Lung (tissue), 12 donors: Measurements from ENCODE around the gene TMEM123. TPM values are rescaled to one million over a fixed set of nuclear protein-coding genes. Genes with fewer than 3 reads are reported as not detected.
"Not testable (repeated sequence)": the region's sequence is repeated elsewhere in the genome, so short reads cannot be mapped to it uniquely, and the experiment has no call there.

Experiments used
- ATAC-seq: fragments of 200-7000 bp; cut with Tn5 transposase; one replicate; pipeline ENCODE4 v1.9.1; 2020; ENCODE audit warnings: moderate number of reproducible peaks; ENCODE audit not compliant: insufficient read depth, low FRiP score
- DNase-seq, 3 donors: peaks; one replicate each; pipeline ENCODE4 v3.0.0-alpha.2; 2013 to 2017
- H3K27ac ChIP-seq, 2 donors: one replicate each; pipeline ENCODE4 v1.5.1; 2013; ENCODE audit warnings: mild to moderate bottlenecking in 2 of 2, moderate library complexity in 2 of 2, control low read depth in 1 of 2, inconsistent platforms in 1 of 2, low read depth in 1 of 2, low read length in 1 of 2
- H3K27me3 ChIP-seq, 3 donors: one replicate each; pipeline ENCODE4 v1.5.1; 2013; ENCODE audit warnings: low read length in 2 of 3; ENCODE audit not compliant: control insufficient read depth in 3 of 3, insufficient read depth in 3 of 3
- H3K36me3 ChIP-seq, 4 donors: one replicate each; pipeline ENCODE4 v1.5.1; 2013; ENCODE audit warnings: low read length in 4 of 4, mild to moderate bottlenecking in 1 of 4, moderate library complexity in 1 of 4; ENCODE audit not compliant: control insufficient read depth in 4 of 4, insufficient read depth in 4 of 4
- H3K4me1 ChIP-seq, 5 donors: one replicate each; pipeline ENCODE4 v1.5.1; 2013; ENCODE audit warnings: low read length in 5 of 5, mild to moderate bottlenecking in 2 of 5, moderate library complexity in 1 of 5; ENCODE audit not compliant: control insufficient read depth in 5 of 5, insufficient read depth in 5 of 5
- H3K4me3 ChIP-seq: one replicate; pipeline ENCODE4 v1.5.1; 2013; ENCODE audit warnings: mild to moderate bottlenecking, control low read depth, moderate library complexity
- H3K9ac ChIP-seq, 2 donors: one replicate each; pipeline ENCODE4 v1.5.1; 2013; ENCODE audit warnings: low read length in 2 of 2, control low read depth in 1 of 2; ENCODE audit not compliant: insufficient read depth in 1 of 2
- H3K9me3 ChIP-seq, 4 donors: one replicate each; pipeline ENCODE4 v1.5.1; 2013; ENCODE audit warnings: low read length in 3 of 4, mild to moderate bottlenecking in 1 of 4, moderate library complexity in 1 of 4; ENCODE audit not compliant: control insufficient read depth in 4 of 4, insufficient read depth in 3 of 4
- WGBS, 2 donors: extraction: QIAGEN DNeasy Blood & Tissue Kit; methylation state at CpG; one replicate each; pipeline ENCODE4 v1.1.7; 2013; 5-methylcytosine and 5-hydroxymethylcytosine counted together
- polyA plus RNA-seq, 2 donors: library from polyadenylated mRNA; stranded (reverse); fragments of 200-250 nt; gene quantifications; one replicate each; pipeline ENCODE4 v1.2.1, GENCODE V29; 2013
- total RNA-seq, 2 donors: library from RNA; depleted of rRNA in 1 of 2; stranded (reverse); fragments of >200 nt in 1 of 2; gene quantifications; one replicate each; pipeline ENCODE4 v1.2.1, GENCODE V29; 2014 to 2021
- TF ChIP-seq, protein P1 (sequence below): IDR thresholded peaks from 2 replicates; pipeline ENCODE4 v1.5.1; 2012; ENCODE audit warnings: mild to moderate bottlenecking; ENCODE audit errors: control extremely low read depth, extremely low read depth
- donor health status: control.
- donor health status: control.
- donor health status: Bipolar disorder and iron deficiency.
- donor health status: healthy.
- donor health status: DM: yes; HTN: yes; CAD: no.

The TMEM123 gene
- total and polyA plus RNA-seq, 4 donors = 53.6 to 245 (median 100) TPM

DNA sequence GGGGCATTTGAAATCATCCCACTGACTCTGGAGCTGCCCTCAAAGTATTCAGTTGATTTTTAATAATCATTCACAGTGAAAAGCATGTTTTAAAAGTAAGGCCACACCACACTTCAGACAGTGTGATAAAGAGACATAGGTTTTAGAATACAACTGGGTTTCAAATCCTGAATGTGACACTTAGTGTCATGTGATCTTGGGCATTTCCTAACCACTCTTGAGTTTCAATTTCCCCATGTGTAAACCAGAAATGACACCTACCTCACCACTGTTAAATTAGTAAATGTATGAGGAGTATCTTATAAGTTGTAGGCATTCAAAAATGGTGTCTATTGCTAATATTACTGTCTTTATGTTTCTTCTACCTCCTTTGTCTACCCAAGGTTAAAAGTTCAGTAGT lies 5.4 kb downstream of the TMEM123 start:
- no peaks in the 10 kb centered on the region for H3K27me3 ChIP-seq
- H3K4me3 ChIP-seq = no peak overlapping the region
- TF ChIP-seq, protein P1, sequence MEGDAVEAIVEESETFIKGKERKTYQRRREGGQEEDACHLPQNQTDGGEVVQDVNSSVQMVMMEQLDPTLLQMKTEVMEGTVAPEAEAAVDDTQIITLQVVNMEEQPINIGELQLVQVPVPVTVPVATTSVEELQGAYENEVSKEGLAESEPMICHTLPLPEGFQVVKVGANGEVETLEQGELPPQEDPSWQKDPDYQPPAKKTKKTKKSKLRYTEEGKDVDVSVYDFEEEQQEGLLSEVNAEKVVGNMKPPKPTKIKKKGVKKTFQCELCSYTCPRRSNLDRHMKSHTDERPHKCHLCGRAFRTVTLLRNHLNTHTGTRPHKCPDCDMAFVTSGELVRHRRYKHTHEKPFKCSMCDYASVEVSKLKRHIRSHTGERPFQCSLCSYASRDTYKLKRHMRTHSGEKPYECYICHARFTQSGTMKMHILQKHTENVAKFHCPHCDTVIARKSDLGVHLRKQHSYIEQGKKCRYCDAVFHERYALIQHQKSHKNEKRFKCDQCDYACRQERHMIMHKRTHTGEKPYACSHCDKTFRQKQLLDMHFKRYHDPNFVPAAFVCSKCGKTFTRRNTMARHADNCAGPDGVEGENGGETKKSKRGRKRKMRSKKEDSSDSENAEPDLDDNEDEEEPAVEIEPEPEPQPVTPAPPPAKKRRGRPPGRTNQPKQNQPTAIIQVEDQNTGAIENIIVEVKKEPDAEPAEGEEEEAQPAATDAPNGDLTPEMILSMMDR = no peak
- no peak overlapping the region for H3K9ac ChIP-seq
- peaks cover 0 to 17% (median 3%) of the 10 kb centered on the region in 4 donors for H3K36me3 ChIP-seq
- H3K9me3 ChIP-seq = peaks cover 0 to 2% (median 0%) of the 10 kb centered on the region in 4 donors
- peaks cover 0 to 13% (median 2%) of the 10 kb centered on the region in 5 donors for H3K4me1 ChIP-seq
- no peak for DNase-seq
- no peak for ATAC-seq
- no peak overlapping the region for H3K27ac ChIP-seq

DNA sequence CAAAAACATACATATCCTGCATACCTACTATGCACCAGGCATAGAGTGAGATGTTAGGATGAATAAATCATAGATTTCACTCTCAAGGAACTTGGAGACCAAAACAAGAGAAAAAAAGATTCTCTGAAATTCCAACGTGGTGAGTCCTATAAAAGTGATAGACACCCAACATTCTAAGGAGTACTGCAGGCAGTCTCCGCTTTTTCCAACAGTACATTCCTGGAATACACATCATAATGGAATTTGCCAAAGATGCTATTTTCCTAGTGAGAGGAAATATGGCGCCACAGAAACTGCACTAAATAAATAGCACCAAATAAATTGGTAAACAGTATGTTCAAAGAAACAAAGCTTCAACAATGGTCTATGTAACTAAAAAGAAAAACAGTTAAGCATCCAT lies 6.0 kb downstream of the TMEM123 start:
- TF ChIP-seq, protein P1 = no peak
- Histone ChIP-seq H3K9me3 (peaks cover 0 to 2% (median 0%) of the 10 kb centered on the region in 4 donors), H3K27me3 (no peaks in the 10 kb centered on the region), H3K4me3 (no peak overlapping the region), H3K36me3 (peaks cover 0 to 17% (median 3%) of the 10 kb centered on the region in 4 donors), H3K9ac (no peak overlapping the region), H3K27ac (no peak overlapping the region), H3K4me1 (peaks cover 0 to 13% (median 2%) of the 10 kb centered on the region in 5 donors)
- 69 to 87% methylated on average over 3 of the region's 3 CpGs for WGBS, 2 donors
- ATAC-seq (no peak), DNase-seq (no peak)

DNA sequence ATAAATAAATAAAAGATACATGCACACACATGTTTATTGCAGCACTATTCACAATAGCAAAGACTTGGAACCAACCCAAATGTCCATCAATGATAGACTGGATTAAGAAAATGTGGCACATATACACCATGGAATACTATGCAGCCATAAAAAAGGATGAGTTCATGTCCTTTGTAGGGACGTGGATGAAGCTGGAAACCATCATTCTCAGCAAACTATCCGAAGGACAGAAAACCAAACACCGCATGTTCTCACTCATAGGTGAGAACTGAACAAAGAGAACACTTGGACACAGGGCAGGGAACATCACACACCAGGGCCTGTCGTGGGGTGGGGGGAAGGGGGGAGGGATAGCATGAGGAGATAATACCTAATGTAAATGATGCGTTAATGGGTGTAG lies 7.9 kb downstream of the TMEM123 start:
- H3K36me3 ChIP-seq = peaks cover 0 to 17% (median 3%) of the 10 kb centered on the region in 4 donors
- ATAC-seq, H3K27ac ChIP-seq, DNase-seq, H3K27me3 ChIP-seq, H3K9me3 ChIP-seq, H3K9ac ChIP-seq, H3K4me3 ChIP-seq, H3K4me1 ChIP-seq: not testable (repeated sequence)
- 98 to 99% methylated on average over 5 of the region's 5 CpGs for WGBS, 2 donors

DNA sequence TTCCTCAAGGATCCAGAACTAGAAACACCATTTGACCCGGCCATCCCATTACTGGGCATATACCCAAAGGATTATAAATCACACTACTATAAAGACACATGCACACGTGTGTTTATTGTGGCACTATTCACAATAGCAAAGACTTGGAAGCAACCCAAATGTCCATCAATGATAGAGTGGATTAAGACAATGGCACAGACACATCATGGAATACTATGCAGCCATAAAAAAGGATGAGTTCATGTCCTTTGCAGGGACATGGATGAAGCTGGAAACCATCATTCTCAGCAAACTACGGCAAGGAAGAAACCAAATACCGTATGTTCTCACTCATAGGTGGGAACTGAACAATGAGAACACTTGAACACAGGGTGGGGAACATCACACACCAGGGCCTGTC lies 8.4 kb downstream of the TMEM123 start:
- not testable (repeated sequence) for H3K9ac ChIP-seq, H3K27ac ChIP-seq, H3K9me3 ChIP-seq, H3K4me3 ChIP-seq, DNase-seq, H3K4me1 ChIP-seq, H3K27me3 ChIP-seq, ATAC-seq
- peaks cover 0 to 17% (median 3%) of the 10 kb centered on the region in 4 donors for H3K36me3 ChIP-seq
- 87 to 89% methylated on average over 4 of the region's 4 CpGs for WGBS, 2 donors

DNA sequence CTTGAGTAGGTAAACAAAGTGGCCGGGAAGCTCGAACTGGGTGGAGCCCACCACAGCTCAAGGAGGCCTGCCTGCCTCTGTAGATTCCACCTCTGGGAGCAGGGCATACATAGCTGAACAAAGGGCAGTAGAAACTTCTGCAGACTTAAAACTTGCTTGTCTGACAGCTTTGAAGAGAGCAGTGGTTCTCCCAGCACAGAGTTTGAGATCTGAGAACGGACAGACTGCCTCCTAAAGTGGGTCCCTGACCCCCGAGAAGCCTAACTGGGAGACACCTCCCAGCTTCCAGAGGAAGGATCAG lies 13.6 kb downstream of the TMEM123 start:
- ATAC-seq, H3K27me3 ChIP-seq, H3K27ac ChIP-seq, H3K4me3 ChIP-seq, H3K9ac ChIP-seq, H3K9me3 ChIP-seq, H3K36me3 ChIP-seq, DNase-seq: not testable (repeated sequence)
- H3K4me1 ChIP-seq = peaks cover 0 to 11% (median 0%) of the 10 kb centered on the region in 5 donors
- WGBS, 2 donors = 53 to 83% methylated on average over 4 of the region's 4 CpGs
